HCT116 (cell line): Measurements from ENCODE around the gene RNASEH2B. TPM values are rescaled to one million over a fixed set of nuclear protein-coding genes. Genes with fewer than 3 reads are reported as not detected.

ENCODE experiments used
- ATAC-seq: fragments of 200-7000 bp; cut with Tn5 transposase; 2 replicates; pipeline ENCODE4 v1.9.1; 2020; ENCODE audit warnings: mild to moderate bottlenecking, moderate library complexity
- BruUV-seq: library from RNA; stranded (reverse); fragments of 400-500 nt; replicated peaks from 2 replicates; lab custom pipeline; 2021; lab: Mats Ljungman, UMichigan
- CTCF ChIA-PET: fragments of 300-600 bp; sonication (Branson Sonifier 250); formaldehyde crosslinking; loops from one replicate; lab custom pipeline; 2021; ENCODE audit warnings: antibody characterized with exemption; lab: Charles Lee
- POLR2A ChIA-PET: fragments of 300-600, 350-600 bp; sonication (Branson Sonifier 250); formaldehyde crosslinking; loops from one replicate; lab custom pipeline; 2021; ENCODE audit warnings: antibody characterized with exemption; lab: Charles Lee
- RAD21 ChIA-PET, 2 experiments: fragments of 300-600 bp; sonication (Branson Sonifier 250); formaldehyde crosslinking; loops; one replicate each; lab custom pipeline; 2023; ENCODE audit warnings: low total read pairs in 2 of 2; ENCODE audit not compliant: uncharacterized antibody in 2 of 2, unreplicated experiment in 2 of 2, low non-redundant PET in 1 of 2; lab: Charles Lee
- DNase-seq: peaks from one replicate; pipeline ENCODE4 v3.0.0-alpha.2; 2010; ENCODE audit warnings: low read depth, low spot score
- H2AFZ ChIP-seq: fragments of 200-600 bp; shearing (Covaris generic), sonication (generic); 2 replicates; pipeline ENCODE4 v1.6.1; 2017; ENCODE audit warnings: low read depth, mixed run types, mixed read lengths, antibody characterized with exemption, low read length; ENCODE audit not compliant: poor library complexity, severe bottlenecking
- H3K27ac ChIP-seq: 2 replicates; pipeline ENCODE4 v1.5.1; 2012; ENCODE audit warnings: low read depth, low read length
- H3K27me3 ChIP-seq: fragments of 200-600 bp; sonication (generic); 2 replicates; pipeline ENCODE4 v1.6.1; 2016; ENCODE audit warnings: mixed run types, low read length, mixed read lengths; ENCODE audit not compliant: insufficient read depth
- H3K36me3 ChIP-seq, 2 experiments: fragments of 200-500 bp in 1 of 2; fragments of 200-600 bp in 1 of 2; sonication (Bioruptor generic) in 1 of 2; sonication (generic) in 1 of 2; 2 replicates each; pipeline versions ENCODE4 v1.5.1 to v1.6.1; 2014 to 2016; ENCODE audit warnings: low read length in 2 of 2, inconsistent platforms in 1 of 2, mixed read lengths in 1 of 2, mixed run types in 1 of 2; ENCODE audit not compliant: insufficient read depth in 2 of 2, control insufficient read depth in 1 of 2
- H3K4me1 ChIP-seq, 2 experiments: fragments of 200-600 bp in 1 of 2; sonication (generic) in 1 of 2; 2 replicates each; pipeline versions ENCODE4 v1.5.1 to v1.6.1; 2012 to 2017; ENCODE audit warnings: low read length in 2 of 2, inconsistent platforms in 1 of 2, mild to moderate bottlenecking in 1 of 2, mixed read lengths in 1 of 2, mixed run types in 1 of 2, moderate library complexity in 1 of 2; ENCODE audit not compliant: insufficient read depth in 2 of 2, control insufficient read depth in 1 of 2
- H3K4me2 ChIP-seq: fragments of 200-600 bp; sonication (generic); 2 replicates; pipeline ENCODE4 v1.6.1; 2017; ENCODE audit warnings: mixed run types, low read length, mixed read lengths
- H3K4me3 ChIP-seq, 2 experiments: fragments of 200-600 bp in 1 of 2; sonication (generic) in 1 of 2; replicated peaks in 1 of 2; 2 replicates each; pipeline ENCODE4 v1.5.1; 2011 to 2016; ENCODE audit warnings: low read length in 2 of 2, control low read depth in 1 of 2, low read depth in 1 of 2, mild to moderate bottlenecking in 1 of 2, mixed read lengths in 1 of 2, mixed run types in 1 of 2
- H3K79me2 ChIP-seq: fragments of 200-600 bp; sonication (generic); 2 replicates; pipeline ENCODE4 v1.6.1; 2017; ENCODE audit warnings: mild to moderate bottlenecking, mixed run types, low read length, moderate library complexity, mixed read lengths; ENCODE audit not compliant: insufficient read depth
- H3K9ac ChIP-seq: fragments of 200-600 bp; sonication (generic); 2 replicates; pipeline ENCODE4 v1.6.1; 2016; ENCODE audit warnings: low read length, mixed read lengths
- H3K9me2 ChIP-seq: fragments of 200-600 bp; sonication (generic), shearing (Covaris generic); 2 replicates; pipeline ENCODE4 v1.6.1; 2017; ENCODE audit warnings: mixed run types, mild to moderate bottlenecking, moderate library complexity; ENCODE audit not compliant: insufficient read depth
- H3K9me3 ChIP-seq, 2 experiments: fragments of 200-500 bp in 1 of 2; fragments of 200-600 bp in 1 of 2; sonication (Bioruptor generic) in 1 of 2; sonication (generic) in 1 of 2; 2 replicates each; pipeline ENCODE4 v1.6.1; 2014 to 2017; ENCODE audit warnings: low read length in 2 of 2, mixed read lengths in 2 of 2, inconsistent platforms in 1 of 2, low read depth in 1 of 2, mild to moderate bottlenecking in 1 of 2, mixed run types in 1 of 2, moderate library complexity in 1 of 2; ENCODE audit not compliant: control insufficient read depth in 1 of 2, insufficient read depth in 1 of 2
- H4K20me1 ChIP-seq: fragments of 200-600 bp; sonication (generic), shearing (Covaris generic); 2 replicates; pipeline ENCODE4 v1.6.1; 2017; ENCODE audit warnings: mixed run types, mild to moderate bottlenecking, moderate library complexity; ENCODE audit not compliant: insufficient read depth
- CEBPB ChIP-seq: IDR thresholded peaks from 2 replicates; pipeline ENCODE4 v1.6.1; 2012; ENCODE audit warnings: low read depth
- EGR1 ChIP-seq: IDR thresholded peaks from 2 replicates; pipeline ENCODE4 v1.6.1; 2012; ENCODE audit warnings: low read depth
- ELF1 ChIP-seq: IDR thresholded peaks from 2 replicates; pipeline ENCODE4 v1.6.1; 2012; ENCODE audit warnings: low read depth, borderline replicate concordance
- EZH2phosphoT487 ChIP-seq: fragments of 200-600 bp; IDR thresholded peaks from 2 replicates; pipeline ENCODE4 v1.6.1; 2018; ENCODE audit warnings: antibody characterized with exemption, borderline replicate concordance
- JUND ChIP-seq: IDR thresholded peaks from 2 replicates; pipeline ENCODE4 v1.6.1; 2012
- MAX ChIP-seq: IDR thresholded peaks from 2 replicates; pipeline ENCODE4 v1.6.1; 2012
- RAD21 ChIP-seq: IDR thresholded peaks from 2 replicates; pipeline ENCODE4 v1.6.1; 2012; ENCODE audit warnings: low read depth, mild to moderate bottlenecking
- REST ChIP-seq: IDR thresholded peaks from 2 replicates; pipeline ENCODE4 v1.6.1; 2012; ENCODE audit warnings: low read depth
- SIN3A ChIP-seq: IDR thresholded peaks from 2 replicates; pipeline ENCODE4 v1.6.1; 2012; ENCODE audit warnings: low read depth
- SP1 ChIP-seq: IDR thresholded peaks from 2 replicates; pipeline ENCODE4 v1.6.1; 2012; ENCODE audit warnings: low read depth
- YY1 ChIP-seq: IDR thresholded peaks from 2 replicates; pipeline ENCODE4 v1.6.1; 2011; ENCODE audit warnings: low read length, low read depth, moderate library complexity, mild to moderate bottlenecking; ENCODE audit not compliant: insufficient replicate concordance; ENCODE audit errors: extremely low read depth
- ZFX ChIP-seq: fragments of 450-650 bp; IDR thresholded peaks from 2 replicates; pipeline ENCODE4 v1.6.1; 2017
- ZNF274 ChIP-seq: fragments of 200-500 bp; sonication (Bioruptor generic); IDR thresholded peaks from 2 replicates; pipeline ENCODE4 v1.6.1; 2014; ENCODE audit warnings: mild to moderate bottlenecking, low read depth, low read length, inconsistent platforms
- intact Hi-C: fragments of 100-400 bp; cut with micrococcal nuclease; formaldehyde crosslinking; loops from 2 replicates; pipeline ENCODE4 v1.10.0; 2022
- total RNA-seq: library from RNA; stranded (reverse); gene quantifications from one replicate; pipeline ENCODE4 v1.2.1, GENCODE V29; 2021; ENCODE audit not compliant: unreplicated experiment

RNASEH2B gene
- total RNA-seq, 1 experiment from 2014 or later = 41.3 TPM

- DNase-seq (no peak), ATAC-seq (no peak)
- Histone ChIP-seq H3K4me1 (no peaks in the 10 kb centered on the region), H4K20me1 (no peaks in the 10 kb centered on the region), H3K4me2 (no peak overlapping the region), H3K9ac (no peak overlapping the region), H3K4me3 (no peak overlapping the region), H3K79me2 (no peaks in the 10 kb centered on the region), H2AFZ (no peak overlapping the region), H3K9me3 (no peaks in the 10 kb centered on the region), H3K36me3 (no peaks in the 10 kb centered on the region; a peak in 1 of 4 replicates), H3K27ac (no peak overlapping the region), H3K27me3 (no peaks in the 10 kb centered on the region), H3K9me2 (no peaks in the 10 kb centered on the region)
- ChIA-PET RAD21 (no interaction called here), CTCF (interaction anchor here (1.7 kb wide), 1 partner anchor 36 kb away, joined by 3 read pairs; no protein-coding TSS in a partner anchor), POLR2A (no interaction called here)
- TF ChIP-seq RAD21 (no peak), SIN3A (no peak), ZNF274 (no peak), EZH2phosphoT487 (no peak), YY1 (no peak), EGR1 (no peak), SP1 (no peak), ZFX (no peak), MAX (no peak), JUND (no peak), ELF1 (no peak), CEBPB (no peak), REST (no peak)
- intact Hi-C loops = no loop called here
- BruUV-seq = no TSS peak
These were observed 39.0 kb downstream of the RNASEH2B start for GRCh38 chr13:50948601-50949000.
